NCI-H1694 (cell line): ENCODE results near the gene RAB9A.

ENCODE experiments used
- DNase-seq: peaks from one replicate; lab custom pipeline; 2025; lab: John Stamatoyannopoulos, UW

RAB9A gene

GRCh38 chrX:13750204-13750603 lies 61.3 kb downstream of the RAB9A start:
- DNase-seq = peak; percentile 32

GRCh38 chrX:13750812-13751211 lies 61.9 kb downstream of the RAB9A start:
- DNase-seq = no peak

- DNase-seq = no peak
Observed at GRCh38 chrX:13752141-13752540, 63.2 kb downstream of the RAB9A start.

- DNase-seq = no peak
Observed at GRCh38 chrX:13752646-13753045, 63.7 kb downstream of the RAB9A start.

GRCh38 chrX:13754765-13755164 lies 65.8 kb downstream of the RAB9A start:
- DNase-seq = no peak

- no peak for DNase-seq
Observed at GRCh38 chrX:13755254-13755653, 66.3 kb downstream of the RAB9A start.

- DNase-seq = no peak
Observed at GRCh38 chrX:13756381-13756780, 67.5 kb downstream of the RAB9A start.

- no peak for DNase-seq
Observed at GRCh38 chrX:13759152-13759718, 70.3 kb downstream of the RAB9A start.
